Lung (tissue), 12 donors: Measurements from ENCODE around the gene VAMP5. TPM values are rescaled to one million over a fixed set of nuclear protein-coding genes. Genes with fewer than 3 reads are reported as not detected.
"Not testable (repeated sequence)": the region's sequence is repeated elsewhere in the genome, so short reads cannot be mapped to it uniquely, and the experiment has no call there.

Source experiments
- ATAC-seq: fragments of 200-7000 bp; cut with Tn5 transposase; one replicate; pipeline ENCODE4 v1.9.1; 2020; ENCODE audit warnings: moderate number of reproducible peaks; ENCODE audit not compliant: insufficient read depth, low FRiP score
- DNase-seq, 3 donors: peaks; one replicate each; pipeline ENCODE4 v3.0.0-alpha.2; 2013 to 2017
- H3K27ac ChIP-seq, 2 donors: one replicate each; pipeline ENCODE4 v1.5.1; 2013; ENCODE audit warnings: mild to moderate bottlenecking in 2 of 2, moderate library complexity in 2 of 2, control low read depth in 1 of 2, inconsistent platforms in 1 of 2, low read depth in 1 of 2, low read length in 1 of 2
- H3K27me3 ChIP-seq, 3 donors: one replicate each; pipeline ENCODE4 v1.5.1; 2013; ENCODE audit warnings: low read length in 2 of 3; ENCODE audit not compliant: control insufficient read depth in 3 of 3, insufficient read depth in 3 of 3
- H3K36me3 ChIP-seq, 4 donors: one replicate each; pipeline ENCODE4 v1.5.1; 2013; ENCODE audit warnings: low read length in 4 of 4, mild to moderate bottlenecking in 1 of 4, moderate library complexity in 1 of 4; ENCODE audit not compliant: control insufficient read depth in 4 of 4, insufficient read depth in 4 of 4
- H3K4me1 ChIP-seq, 5 donors: one replicate each; pipeline ENCODE4 v1.5.1; 2013; ENCODE audit warnings: low read length in 5 of 5, mild to moderate bottlenecking in 2 of 5, moderate library complexity in 1 of 5; ENCODE audit not compliant: control insufficient read depth in 5 of 5, insufficient read depth in 5 of 5
- H3K4me3 ChIP-seq: one replicate; pipeline ENCODE4 v1.5.1; 2013; ENCODE audit warnings: mild to moderate bottlenecking, control low read depth, moderate library complexity
- H3K9ac ChIP-seq, 2 donors: one replicate each; pipeline ENCODE4 v1.5.1; 2013; ENCODE audit warnings: low read length in 2 of 2, control low read depth in 1 of 2; ENCODE audit not compliant: insufficient read depth in 1 of 2
- H3K9me3 ChIP-seq, 4 donors: one replicate each; pipeline ENCODE4 v1.5.1; 2013; ENCODE audit warnings: low read length in 3 of 4, mild to moderate bottlenecking in 1 of 4, moderate library complexity in 1 of 4; ENCODE audit not compliant: control insufficient read depth in 4 of 4, insufficient read depth in 3 of 4
- WGBS, 2 donors: extraction: QIAGEN DNeasy Blood & Tissue Kit; methylation state at CpG; one replicate each; pipeline ENCODE4 v1.1.7; 2013; 5-methylcytosine and 5-hydroxymethylcytosine counted together
- polyA plus RNA-seq, 2 donors: library from polyadenylated mRNA; stranded (reverse); fragments of 200-250 nt; gene quantifications; one replicate each; pipeline ENCODE4 v1.2.1, GENCODE V29; 2013
- total RNA-seq, 2 donors: library from RNA; depleted of rRNA in 1 of 2; stranded (reverse); fragments of >200 nt in 1 of 2; gene quantifications; one replicate each; pipeline ENCODE4 v1.2.1, GENCODE V29; 2014 to 2021
- TF ChIP-seq, protein P1 (sequence below): IDR thresholded peaks from 2 replicates; pipeline ENCODE4 v1.5.1; 2012; ENCODE audit warnings: mild to moderate bottlenecking; ENCODE audit errors: control extremely low read depth, extremely low read depth
- donor health status: control.
- donor health status: control.
- donor health status: Bipolar disorder and iron deficiency.
- donor health status: healthy.
- donor health status: DM: yes; HTN: yes; CAD: no.

Gene VAMP5
- total and polyA plus RNA-seq, 4 donors, result 18.5 to 165 (median 73.0) TPM

DNA sequence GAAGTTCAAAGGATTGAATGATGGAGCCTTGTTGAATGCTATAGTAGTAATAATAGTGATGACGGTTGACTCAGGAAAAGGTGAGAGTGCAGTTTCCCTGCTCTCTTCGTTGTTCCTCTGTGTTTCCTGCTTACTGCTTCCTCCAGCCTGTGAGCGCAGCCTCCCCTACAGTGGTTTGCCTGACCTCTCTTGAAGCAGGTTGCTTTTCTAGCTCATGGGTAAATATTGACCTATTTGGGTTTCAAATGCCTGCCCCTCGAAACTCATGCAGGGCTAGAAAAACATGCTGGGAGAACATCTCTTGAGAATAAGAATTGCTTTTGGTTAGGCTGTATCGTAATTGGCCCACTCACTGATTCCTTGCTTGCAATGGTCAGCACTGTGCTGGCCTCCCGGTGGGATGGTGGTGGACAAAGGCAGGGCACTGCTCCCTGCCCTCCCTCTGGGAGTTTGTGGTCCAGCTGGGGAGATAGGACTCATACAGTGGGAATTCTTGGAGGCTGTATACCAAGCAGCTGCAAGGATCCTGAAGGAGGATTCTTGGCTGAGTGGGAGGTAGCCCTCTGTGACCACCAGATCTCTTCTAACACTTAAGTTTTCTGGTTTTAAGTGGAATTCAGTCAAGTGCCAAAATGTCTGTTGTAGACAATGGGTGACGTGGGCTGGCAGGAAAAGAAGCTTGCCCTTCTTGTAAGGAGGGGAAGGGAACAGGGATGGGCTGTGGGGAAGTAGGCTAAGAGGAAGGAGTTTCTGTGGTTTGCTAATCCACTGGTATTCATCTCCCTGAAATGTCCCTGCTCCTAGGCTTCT lies 6.0 kb downstream of the VAMP5 start:
- Histone ChIP-seq H3K9ac (no peak overlapping the region), H3K4me3 (no peak overlapping the region)

DNA sequence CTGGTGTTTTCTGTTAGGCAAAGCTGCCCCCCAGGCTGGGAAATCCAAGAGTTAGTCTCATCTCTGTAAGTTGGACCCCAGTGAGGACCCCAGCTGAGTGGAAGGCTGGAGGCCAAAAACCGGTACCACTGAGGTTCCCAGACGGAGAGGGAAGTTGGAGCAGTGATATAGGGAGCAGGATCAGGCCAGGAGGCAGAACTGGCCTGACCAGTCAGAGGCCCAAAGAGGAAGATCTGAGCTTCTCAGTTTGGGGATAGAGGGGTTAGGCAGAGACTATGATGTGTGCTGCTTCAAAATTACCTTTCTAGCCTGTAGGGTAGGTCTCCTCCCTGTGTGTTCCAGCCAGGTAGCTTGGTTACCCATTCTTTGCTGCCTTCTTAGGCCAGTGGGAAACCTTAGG lies 6.7 kb downstream of the VAMP5 start:
- DNase-seq (no peak), ATAC-seq (no peak)
- Histone ChIP-seq H3K4me3 (no peak overlapping the region), H3K9ac (peak overlapping the region in 1 of 2 donors; percentile 29), H3K27me3 (no peaks in the 10 kb centered on the region), H3K9me3 (no peaks in the 10 kb centered on the region), H3K36me3 (peaks cover 0 to 5% (median 0%) of the 10 kb centered on the region in 4 donors), H3K4me1 (peaks cover 9 to 44% (median 37%) of the 10 kb centered on the region in 5 donors), H3K27ac (peak overlapping the region; percentile 21 to 94)
- TF ChIP-seq, protein P1, sequence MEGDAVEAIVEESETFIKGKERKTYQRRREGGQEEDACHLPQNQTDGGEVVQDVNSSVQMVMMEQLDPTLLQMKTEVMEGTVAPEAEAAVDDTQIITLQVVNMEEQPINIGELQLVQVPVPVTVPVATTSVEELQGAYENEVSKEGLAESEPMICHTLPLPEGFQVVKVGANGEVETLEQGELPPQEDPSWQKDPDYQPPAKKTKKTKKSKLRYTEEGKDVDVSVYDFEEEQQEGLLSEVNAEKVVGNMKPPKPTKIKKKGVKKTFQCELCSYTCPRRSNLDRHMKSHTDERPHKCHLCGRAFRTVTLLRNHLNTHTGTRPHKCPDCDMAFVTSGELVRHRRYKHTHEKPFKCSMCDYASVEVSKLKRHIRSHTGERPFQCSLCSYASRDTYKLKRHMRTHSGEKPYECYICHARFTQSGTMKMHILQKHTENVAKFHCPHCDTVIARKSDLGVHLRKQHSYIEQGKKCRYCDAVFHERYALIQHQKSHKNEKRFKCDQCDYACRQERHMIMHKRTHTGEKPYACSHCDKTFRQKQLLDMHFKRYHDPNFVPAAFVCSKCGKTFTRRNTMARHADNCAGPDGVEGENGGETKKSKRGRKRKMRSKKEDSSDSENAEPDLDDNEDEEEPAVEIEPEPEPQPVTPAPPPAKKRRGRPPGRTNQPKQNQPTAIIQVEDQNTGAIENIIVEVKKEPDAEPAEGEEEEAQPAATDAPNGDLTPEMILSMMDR, result no peak
- WGBS, 2 donors, result 28 to 53% methylated on average over 2 of the region's 2 CpGs

More for the DNA sequence above, 6.0 kb downstream of the VAMP5 start:
- Histone ChIP-seq H3K27me3 (no peaks in the 10 kb centered on the region), H3K36me3 (peaks cover 0 to 5% (median 0%) of the 10 kb centered on the region in 4 donors), H3K27ac (peak overlapping the region; percentile 4 to 94), H3K9me3 (no peaks in the 10 kb centered on the region), H3K4me1 (peaks cover 17 to 48% (median 42%) of the 10 kb centered on the region in 5 donors)
- 20 to 23% methylated on average over 7 of the region's 7 CpGs for WGBS, 2 donors
- ATAC-seq (peak; percentile 54), DNase-seq (peak; percentile 50 to 76 (median 60))
- TF ChIP-seq, protein P1, result no peak

DNA sequence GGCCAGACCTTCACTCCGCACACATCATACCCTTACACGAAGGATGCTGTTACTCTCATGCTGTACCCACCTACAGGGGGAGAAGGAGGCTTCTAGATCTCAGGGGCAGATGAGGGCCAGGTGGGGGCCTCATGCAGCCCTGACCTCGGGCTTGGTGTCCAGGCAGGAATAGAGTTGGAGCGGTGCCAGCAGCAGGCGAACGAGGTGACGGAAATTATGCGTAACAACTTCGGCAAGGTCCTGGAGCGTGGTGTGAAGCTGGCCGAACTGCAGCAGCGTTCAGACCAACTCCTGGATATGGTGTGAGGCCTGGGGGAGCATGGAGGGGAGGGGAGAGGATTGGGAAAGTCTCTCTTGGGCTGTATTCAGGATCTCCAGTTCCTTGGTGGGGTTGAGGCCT lies 7.3 kb downstream of the VAMP5 start:
- Histone ChIP-seq H3K27me3 (no peaks in the 10 kb centered on the region), H3K36me3 (peaks cover 0 to 6% (median under 1%) of the 10 kb centered on the region in 4 donors), H3K4me1 (peaks cover 9 to 47% (median 35%) of the 10 kb centered on the region in 5 donors), H3K4me3 (no peak overlapping the region), H3K9me3 (no peaks in the 10 kb centered on the region), H3K27ac (peak overlapping the region in 1 of 2 donors; percentile 94), H3K9ac (no peak overlapping the region)
- TF ChIP-seq, protein P1, result no peak
- DNase-seq (no peak), ATAC-seq (no peak)
- 53 to 63% methylated on average over 12 of the region's 12 CpGs for WGBS, 2 donors

DNA sequence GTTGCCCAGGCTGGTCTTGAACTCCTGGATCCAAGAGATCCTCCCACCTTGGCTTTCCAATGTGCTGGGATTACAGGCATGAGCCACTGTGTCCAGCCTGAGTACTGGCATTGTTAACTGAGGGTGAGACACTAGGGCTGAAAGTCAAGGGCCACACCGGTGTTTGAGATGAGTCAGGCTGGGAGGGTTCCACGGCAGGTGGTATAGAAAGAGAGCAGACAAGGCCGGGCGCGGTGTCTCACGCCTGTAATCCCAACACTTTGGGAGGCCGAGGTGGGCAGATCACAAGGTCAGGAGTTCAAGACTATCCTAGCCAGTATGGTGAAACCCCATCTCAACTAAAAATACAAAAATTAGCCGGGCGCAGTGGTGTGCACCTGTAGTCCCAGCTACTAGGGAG lies 8.1 kb downstream of the VAMP5 start:
- not testable (repeated sequence) for H3K4me3 ChIP-seq, H3K9me3 ChIP-seq, ATAC-seq, DNase-seq, H3K27me3 ChIP-seq, H3K9ac ChIP-seq
- peaks cover 9 to 51% (median 36%) of the 10 kb centered on the region in 5 donors for H3K4me1 ChIP-seq
- H3K27ac ChIP-seq, result peak overlapping the region in 1 of 2 donors; percentile 94
- peaks cover 0 to 13% (median 4%) of the 10 kb centered on the region in 4 donors for H3K36me3 ChIP-seq
- WGBS, 2 donors, result 90 to 96% methylated on average over 9 of the region's 9 CpGs
